NT2/D1 (cell line): ENCODE measurements around the gene DCLK1.

ENCODE experiments used
- SUZ12 ChIP-seq: IDR thresholded peaks from 2 replicates; pipeline ENCODE4 v1.6.1; 2011; ENCODE audit not compliant: insufficient read length, insufficient read depth; ENCODE audit errors: extremely low read depth
- YY1 ChIP-seq: IDR thresholded peaks from 2 replicates; pipeline ENCODE4 v1.6.1; 2011; ENCODE audit not compliant: insufficient read length, insufficient read depth

GRCh38 chr13:35720290-35720689 is 410.9 kb downstream of the DCLK1 start:
- TF ChIP-seq YY1: no peak
- no peak for TF ChIP-seq SUZ12
